GM06990 (cell line): Measurements from ENCODE around the gene CD200R1.

Source experiments
- DNase-seq: peaks from one replicate; pipeline ENCODE4 v3.0.0-alpha.2; 2011; ENCODE audit not compliant: insufficient read length; ENCODE audit errors: extremely low read depth
- H3K27me3 ChIP-seq: replicated peaks from 2 replicates; pipeline ENCODE4 v1.6.0; 2011; ENCODE audit warnings: low read length; ENCODE audit not compliant: control insufficient read depth, insufficient read depth
- H3K36me3 ChIP-seq: 2 replicates; pipeline ENCODE4 v1.5.1; 2011; ENCODE audit warnings: low read length; ENCODE audit not compliant: control insufficient read depth, insufficient read depth
- H3K4me3 ChIP-seq: replicated peaks from 2 replicates; pipeline ENCODE4 v1.5.1; 2011; ENCODE audit warnings: low read depth, mild to moderate bottlenecking, control low read depth, low read length
- TF ChIP-seq, protein P1 (sequence below): IDR thresholded peaks from 2 replicates; pipeline ENCODE4 v1.5.1; 2011; ENCODE audit warnings: low read length, control low read depth, mild to moderate bottlenecking, inconsistent platforms; ENCODE audit not compliant: insufficient read depth, poor library complexity, severe bottlenecking

CD200R1 gene

DNA sequence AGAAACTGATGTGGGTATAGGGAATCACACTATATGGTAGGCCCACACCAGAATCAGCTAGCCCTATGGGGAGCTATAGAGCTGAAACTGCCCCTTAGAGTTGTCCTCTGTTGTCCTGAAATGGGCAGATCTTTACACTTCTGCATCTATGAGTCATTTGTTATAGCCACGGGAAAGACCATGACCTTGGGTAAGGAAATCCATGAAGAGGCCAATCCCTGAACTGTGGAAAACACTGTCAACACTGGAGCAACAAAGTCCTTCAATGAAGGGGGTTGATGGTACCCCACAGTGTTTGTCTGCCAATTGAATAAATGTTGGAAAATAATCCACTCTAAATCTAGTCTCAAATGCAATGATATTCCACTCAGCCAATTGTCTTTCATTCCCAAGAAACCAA, 5.2 kb upstream of the CD200R1 start:
- no peak for DNase-seq

GRCh38 chr3:112979244-112979832, 4.4 kb upstream of the CD200R1 start:
- TF ChIP-seq, protein P1, sequence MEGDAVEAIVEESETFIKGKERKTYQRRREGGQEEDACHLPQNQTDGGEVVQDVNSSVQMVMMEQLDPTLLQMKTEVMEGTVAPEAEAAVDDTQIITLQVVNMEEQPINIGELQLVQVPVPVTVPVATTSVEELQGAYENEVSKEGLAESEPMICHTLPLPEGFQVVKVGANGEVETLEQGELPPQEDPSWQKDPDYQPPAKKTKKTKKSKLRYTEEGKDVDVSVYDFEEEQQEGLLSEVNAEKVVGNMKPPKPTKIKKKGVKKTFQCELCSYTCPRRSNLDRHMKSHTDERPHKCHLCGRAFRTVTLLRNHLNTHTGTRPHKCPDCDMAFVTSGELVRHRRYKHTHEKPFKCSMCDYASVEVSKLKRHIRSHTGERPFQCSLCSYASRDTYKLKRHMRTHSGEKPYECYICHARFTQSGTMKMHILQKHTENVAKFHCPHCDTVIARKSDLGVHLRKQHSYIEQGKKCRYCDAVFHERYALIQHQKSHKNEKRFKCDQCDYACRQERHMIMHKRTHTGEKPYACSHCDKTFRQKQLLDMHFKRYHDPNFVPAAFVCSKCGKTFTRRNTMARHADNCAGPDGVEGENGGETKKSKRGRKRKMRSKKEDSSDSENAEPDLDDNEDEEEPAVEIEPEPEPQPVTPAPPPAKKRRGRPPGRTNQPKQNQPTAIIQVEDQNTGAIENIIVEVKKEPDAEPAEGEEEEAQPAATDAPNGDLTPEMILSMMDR = peak; percentile 39
- H3K4me3 ChIP-seq = no peak overlapping the region
- H3K27me3 ChIP-seq = no peaks in the 10 kb centered on the region
- H3K36me3 ChIP-seq = no peaks in the 10 kb centered on the region
- no peak for DNase-seq

More for the DNA sequence above, 5.2 kb upstream of the CD200R1 start:
- H3K27me3 ChIP-seq = no peaks in the 10 kb centered on the region
- no peak overlapping the region for H3K4me3 ChIP-seq
- H3K36me3 ChIP-seq = no peaks in the 10 kb centered on the region
- TF ChIP-seq, protein P1 = no peak

DNA sequence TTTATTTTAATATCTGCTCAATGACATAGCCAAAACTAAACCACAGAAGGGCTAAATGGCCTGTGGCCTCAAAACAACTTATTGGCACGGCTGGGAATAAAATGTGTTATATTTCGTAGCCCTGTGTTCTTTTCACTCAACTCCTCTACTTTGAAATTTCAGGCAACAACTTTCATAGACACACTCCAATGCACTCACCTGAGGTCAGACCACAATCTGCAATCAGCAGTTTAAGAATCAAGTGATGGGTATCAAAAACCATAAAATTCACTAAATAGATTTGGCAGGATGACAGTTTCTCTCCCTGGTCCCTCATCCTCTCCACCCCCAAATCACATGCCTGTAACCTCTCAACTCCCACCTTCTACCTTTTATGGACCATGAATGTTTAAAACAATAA, 2.0 kb upstream of the CD200R1 start:
- DNase-seq = no peak
- TF ChIP-seq, protein P1 = no peak
- Histone ChIP-seq H3K36me3 (no peaks in the 10 kb centered on the region), H3K27me3 (no peaks in the 10 kb centered on the region), H3K4me3 (no peak overlapping the region)

- Histone ChIP-seq H3K36me3 (no peaks in the 10 kb centered on the region), H3K27me3 (no peaks in the 10 kb centered on the region), H3K4me3 (no peak overlapping the region)
- no peak for DNase-seq
- TF ChIP-seq, protein P1 = no peak
These were observed 1.1 kb upstream of the CD200R1 start for GRCh38 chr3:112976001-112976400.

- DNase-seq = no peak
- TF ChIP-seq, protein P1 = no peak
- Histone ChIP-seq H3K36me3 (no peaks in the 10 kb centered on the region), H3K4me3 (peak overlapping the region; percentile 57), H3K27me3 (no peaks in the 10 kb centered on the region)
These were observed 755 bp downstream of the CD200R1 start for GRCh38 chr3:112974178-112974517.
